HG03175 (cell line): Measurements from ENCODE around the gene BMP7.
"Not testable (repeated sequence)": the region's sequence is repeated elsewhere in the genome, so short reads cannot be mapped to it uniquely, and the experiment has no call there.

ENCODE experiments used
- ATAC-seq: cut with Tn5 transposase; IDR thresholded peaks from one replicate; pipeline ENCODE4 v1.9.1; 2021; ENCODE audit warnings: mild to moderate bottlenecking, moderate library complexity; ENCODE audit not compliant: unreplicated experiment

Gene BMP7

GRCh38 chr20:57157787-57158186 is 108.7 kb downstream of the BMP7 start:
- not testable (repeated sequence) for ATAC-seq

- no peak for ATAC-seq
Observed at GRCh38 chr20:57157106-57157691, 109.2 kb downstream of the BMP7 start.

GRCh38 chr20:57156011-57156729 is 110.3 kb downstream of the BMP7 start:
- ATAC-seq: no peak

GRCh38 chr20:57155415-57155814 is 111.0 kb downstream of the BMP7 start:
- ATAC-seq: no peak

- no peak for ATAC-seq
Observed at GRCh38 chr20:57153238-57153905, 113.1 kb downstream of the BMP7 start.

GRCh38 chr20:57152557-57152956 is 113.9 kb downstream of the BMP7 start:
- ATAC-seq: no peak

- no peak for ATAC-seq
Observed at GRCh38 chr20:57150559-57150958, 115.9 kb downstream of the BMP7 start.

GRCh38 chr20:57148263-57148662 is 118.2 kb downstream of the BMP7 start:
- no peak for ATAC-seq

GRCh38 chr20:57147185-57147584 is 119.3 kb downstream of the BMP7 start:
- ATAC-seq: no peak

GRCh38 chr20:57146155-57146554 is 120.3 kb downstream of the BMP7 start:
- no peak for ATAC-seq

- ATAC-seq: no peak
Observed at GRCh38 chr20:57145089-57145631, 121.3 kb downstream of the BMP7 start.

GRCh38 chr20:57143173-57143572 is 123.3 kb downstream of the BMP7 start:
- ATAC-seq: no peak

- ATAC-seq: no peak
Observed at GRCh38 chr20:57142667-57143066, 123.8 kb downstream of the BMP7 start.

- ATAC-seq: no peak
Observed at GRCh38 chr20:57141492-57141891, 124.9 kb downstream of the BMP7 start.

GRCh38 chr20:57140416-57140965 is 126.0 kb downstream of the BMP7 start:
- ATAC-seq: no peak

GRCh38 chr20:57139342-57140093 is 126.9 kb downstream of the BMP7 start:
- ATAC-seq: no peak

- ATAC-seq: no peak
Observed at GRCh38 chr20:57138198-57138995, 128.0 kb downstream of the BMP7 start.

GRCh38 chr20:57137676-57138075 is 128.8 kb downstream of the BMP7 start:
- no peak for ATAC-seq

- no peak for ATAC-seq
Observed at GRCh38 chr20:57136734-57137133, 129.7 kb downstream of the BMP7 start.

GRCh38 chr20:57135875-57136274 is 130.6 kb downstream of the BMP7 start:
- ATAC-seq: no peak
